ENCODE data around the gene TMIGD2. TPM values are rescaled to one million over a fixed set of nuclear protein-coding genes. Genes with fewer than 3 reads are reported as not detected.
"Not testable (repeated sequence)": the region's sequence is repeated elsewhere in the genome, so short reads cannot be mapped to it uniquely, and the experiment has no call there.

The TMIGD2 gene
- total RNA-seq, 5 donors from 2014 or later (not counting 1 experiment from before 2014, with no cell fraction given) = 13.5 to 44.0 (median 32.4) TPM

- WGBS (ENCODE audit: insufficient coverage) = 73% methylated on average over 14 of the region's 16 CpGs
- ATAC-seq (replicated peaks in 1 of 4) (no peak), DNase-seq (no peak)
- Mint-ChIP-seq H3K36me3 (no peaks in the 10 kb centered on the region), H3K27ac (no peak overlapping the region), H3K9me3 (no peaks in the 10 kb centered on the region), H3K4me3 (no peak overlapping the region), H3K27me3 (peaks cover 9 to 29% of the 10 kb centered on the region in 2 donors), H3K4me1 (peaks cover 5 to 8% (median 6%) of the 10 kb centered on the region in 3 donors)
- Histone ChIP-seq H3K27me3 (replicated peaks in 1 of 2; ENCODE audit: control insufficient read depth in 2 of 2, extremely low read depth in 1 of 2, insufficient read depth in 2 of 2, low read length in 1 of 2) (peaks cover 0 to 47% of the 10 kb centered on the region in 2 experiments), H3K4me3 (ENCODE audit: control insufficient read depth in 1 of 2, extremely low read depth in 1 of 2, low read length in 1 of 2) (no peak overlapping the region), H3K9me3 (no peaks in the 10 kb centered on the region), H3K27ac (ENCODE audit: low read length) (no peak overlapping the region), H3K36me3 (ENCODE audit: control insufficient read depth in 2 of 2, extremely low read depth in 1 of 2, insufficient read depth in 1 of 2, low read length in 1 of 2) (peaks cover 0 to under 1% of the 10 kb centered on the region in 2 donors), H3K4me1 (ENCODE audit: control insufficient read depth in 1 of 2, extremely low read depth in 1 of 2, insufficient read depth in 2 of 2, low read length in 2 of 2) (peaks cover 2 to 15% of the 10 kb centered on the region in 2 experiments)
- ChIA-PET CTCF (no interaction called here), POLR2A (no interaction called here)
Observed at GRCh38 chr19:4277191-4277696, 24.9 kb downstream of the TMIGD2 start.

- ATAC-seq (replicated peaks in 1 of 4); H3K27ac Mint-ChIP-seq; DNase-seq; H3K27ac ChIP-seq (ENCODE audit: low read length); H3K4me3 ChIP-seq (ENCODE audit: control insufficient read depth in 1 of 2, extremely low read depth in 1 of 2, low read length in 1 of 2); CTCF ChIA-PET; POLR2A ChIA-PET; H3K4me1 ChIP-seq (ENCODE audit: control insufficient read depth in 1 of 2, extremely low read depth in 1 of 2, insufficient read depth in 2 of 2, low read length in 2 of 2); H3K9me3 ChIP-seq; H3K36me3 Mint-ChIP-seq; H3K9me3 Mint-ChIP-seq; H3K4me3 Mint-ChIP-seq; H3K4me1 Mint-ChIP-seq; H3K27me3 Mint-ChIP-seq: not testable (repeated sequence)
- H3K36me3 ChIP-seq (ENCODE audit: control insufficient read depth in 2 of 2, extremely low read depth in 1 of 2, insufficient read depth in 1 of 2, low read length in 1 of 2) = peaks cover 9 to 15% of the 10 kb centered on the region in 2 donors
- H3K27me3 ChIP-seq (replicated peaks in 1 of 2; ENCODE audit: control insufficient read depth in 2 of 2, extremely low read depth in 1 of 2, insufficient read depth in 2 of 2, low read length in 1 of 2) = peaks cover 0 to 21% of the 10 kb centered on the region in 2 experiments
- 92% methylated on average over 6 of the region's 6 CpGs for whole genome bisulfite sequencing (ENCODE audit: insufficient coverage)
Observed at GRCh38 chr19:4274321-4274686, 27.9 kb downstream of the TMIGD2 start.

- Histone ChIP-seq H3K27ac (ENCODE audit: low read length) (no peak overlapping the region), H3K36me3 (ENCODE audit: control insufficient read depth in 2 of 2, extremely low read depth in 1 of 2, insufficient read depth in 1 of 2, low read length in 1 of 2) (peaks cover 22 to 28% of the 10 kb centered on the region in 2 donors), H3K9me3 (no peaks in the 10 kb centered on the region), H3K4me3 (ENCODE audit: control insufficient read depth in 1 of 2, extremely low read depth in 1 of 2, low read length in 1 of 2) (no peak overlapping the region), H3K4me1 (ENCODE audit: control insufficient read depth in 1 of 2, extremely low read depth in 1 of 2, insufficient read depth in 2 of 2, low read length in 2 of 2) (no peaks in the 10 kb centered on the region), H3K27me3 (replicated peaks in 1 of 2; ENCODE audit: control insufficient read depth in 2 of 2, extremely low read depth in 1 of 2, insufficient read depth in 2 of 2, low read length in 1 of 2) (peaks cover 0 to 9% of the 10 kb centered on the region in 2 experiments)
- H3K27ac Mint-ChIP-seq = no peak overlapping the region
- ChIA-PET CTCF (interaction anchor here in 1 of 2 donors (0.7 kb wide), 1 partner anchor 68 kb away, joined by 3 read pairs; no protein-coding TSS in a partner anchor), POLR2A (no interaction called here)
- H3K4me1 Mint-ChIP-seq = peaks cover 0 to 9% (median 0%) of the 10 kb centered on the region in 3 donors
- H3K4me3 Mint-ChIP-seq = no peak overlapping the region
- peaks cover 0 to 3% of the 10 kb centered on the region in 2 donors for H3K27me3 Mint-ChIP-seq
- DNase-seq (no peak), ATAC-seq (replicated peaks in 1 of 4) (no peak)
- peaks cover 14% of the 10 kb centered on the region for H3K36me3 Mint-ChIP-seq
- no peaks in the 10 kb centered on the region for H3K9me3 Mint-ChIP-seq
- 100% methylated on average over 2 of the region's 10 CpGs for WGBS (ENCODE audit: insufficient coverage)
Observed at GRCh38 chr19:4272894-4273293, 29.3 kb downstream of the TMIGD2 start.

GRCh38 chr19:4268816-4269430, 33.3 kb downstream of the TMIGD2 start:
- H3K4me1 Mint-ChIP-seq = peaks cover 21 to 38% (median 27%) of the 10 kb centered on the region in 3 donors
- no peaks in the 10 kb centered on the region for H3K27me3 Mint-ChIP-seq
- DNase-seq (no peak), ATAC-seq (replicated peaks in 1 of 4) (no peak)
- Histone ChIP-seq H3K9me3 (no peaks in the 10 kb centered on the region), H3K4me1 (ENCODE audit: control insufficient read depth in 1 of 2, extremely low read depth in 1 of 2, insufficient read depth in 2 of 2, low read length in 2 of 2) (peaks cover 7 to 28% of the 10 kb centered on the region in 2 experiments), H3K36me3 (ENCODE audit: control insufficient read depth in 2 of 2, extremely low read depth in 1 of 2, insufficient read depth in 1 of 2, low read length in 1 of 2) (peaks cover 22 to 48% of the 10 kb centered on the region in 2 donors), H3K27ac (ENCODE audit: low read length) (no peak overlapping the region), H3K4me3 (ENCODE audit: control insufficient read depth in 1 of 2, extremely low read depth in 1 of 2, low read length in 1 of 2) (no peak overlapping the region), H3K27me3 (replicated peaks in 1 of 2; ENCODE audit: control insufficient read depth in 2 of 2, extremely low read depth in 1 of 2, insufficient read depth in 2 of 2, low read length in 1 of 2) (no peaks in the 10 kb centered on the region)
- ChIA-PET POLR2A (no interaction called here), CTCF (no interaction called here)
- H3K36me3 Mint-ChIP-seq = peaks cover 33% of the 10 kb centered on the region
- H3K4me3 Mint-ChIP-seq = no peak overlapping the region
- H3K9me3 Mint-ChIP-seq = no peaks in the 10 kb centered on the region
- H3K27ac Mint-ChIP-seq = no peak overlapping the region
- 95% methylated on average over 5 of the region's 13 CpGs for WGBS (ENCODE audit: insufficient coverage)

GRCh38 chr19:4267901-4268815, 34.0 kb downstream of the TMIGD2 start:
- peak overlapping the region in 1 of 2 donors; percentile 34 for H3K27ac Mint-ChIP-seq
- Histone ChIP-seq H3K9me3 (no peaks in the 10 kb centered on the region), H3K36me3 (ENCODE audit: control insufficient read depth in 2 of 2, extremely low read depth in 1 of 2, insufficient read depth in 1 of 2, low read length in 1 of 2) (peaks cover 22 to 50% of the 10 kb centered on the region in 2 donors), H3K4me3 (ENCODE audit: control insufficient read depth in 1 of 2, extremely low read depth in 1 of 2, low read length in 1 of 2) (no peak overlapping the region), H3K27me3 (replicated peaks in 1 of 2; ENCODE audit: control insufficient read depth in 2 of 2, extremely low read depth in 1 of 2, insufficient read depth in 2 of 2, low read length in 1 of 2) (no peaks in the 10 kb centered on the region), H3K4me1 (ENCODE audit: control insufficient read depth in 1 of 2, extremely low read depth in 1 of 2, insufficient read depth in 2 of 2, low read length in 2 of 2) (peaks cover 7 to 34% of the 10 kb centered on the region in 2 experiments), H3K27ac (ENCODE audit: low read length) (no peak overlapping the region)
- WGBS (ENCODE audit: insufficient coverage) = 89% methylated on average over 29 of the region's 30 CpGs
- no peaks in the 10 kb centered on the region for H3K9me3 Mint-ChIP-seq
- ChIA-PET CTCF (interaction anchor here (0.7 to 1.8 kb wide), 4 partner anchors 84 to 134 kb away, joined by 4 to 14 read pairs (median 6); no protein-coding TSS in a partner anchor), POLR2A (interaction anchor here in 1 of 2 donors (0.6 to 0.7 kb wide), 2 partner anchors 272 to 1927 kb away, joined by 4 read pairs; no protein-coding TSS in a partner anchor)
- H3K36me3 Mint-ChIP-seq = peaks cover 33% of the 10 kb centered on the region
- DNase-seq = no peak
- H3K27me3 Mint-ChIP-seq = no peaks in the 10 kb centered on the region
- peaks cover 21 to 45% (median 29%) of the 10 kb centered on the region in 3 donors for H3K4me1 Mint-ChIP-seq
- ATAC-seq (replicated peaks in 1 of 4) = no peak
- no peak overlapping the region for H3K4me3 Mint-ChIP-seq

Data from T-cell (primary cell).